MCF 10A (cell line): Measurements from ENCODE around the gene CWC27. TPM values are rescaled to one million over a fixed set of nuclear protein-coding genes. Genes with fewer than 3 reads are reported as not detected.

Source experiments
- BruUV-seq: library from RNA; stranded (reverse); fragments of 400-500 nt; replicated peaks from 2 replicates; lab custom pipeline; 2021; lab: Mats Ljungman, UMichigan
- CTCF ChIA-PET: fragments of 300-600 bp; sonication (Branson Sonifier 250); formaldehyde crosslinking; extraction: SDS; loops from one replicate; lab custom pipeline; 2021; ENCODE audit warnings: antibody characterized with exemption, inconsistent platforms; lab: Yijun Ruan, JAX
- POLR2A ChIA-PET: fragments of 300-600, 350-650 bp; sonication (Branson Sonifier 250); formaldehyde crosslinking; extraction: SDS; loops from one replicate; lab custom pipeline; 2020; ENCODE audit warnings: antibody characterized with exemption, inconsistent platforms; lab: Yijun Ruan, JAX
- DNase-seq: peaks from one replicate; pipeline ENCODE4 v3.0.0-alpha.2; 2018; ENCODE audit not compliant: unreplicated experiment
- H3K27ac Mint-ChIP-seq: one replicate; pipeline ENCODE4 v1.8.0; 2022; ENCODE audit warnings: mild to moderate bottlenecking, low read depth, mixed read lengths; ENCODE audit not compliant: unreplicated experiment
- H3K27me3 Mint-ChIP-seq: one replicate; pipeline ENCODE4 v1.8.0; 2022; ENCODE audit warnings: mixed read lengths; ENCODE audit not compliant: insufficient read depth, unreplicated experiment
- H3K36me3 Mint-ChIP-seq: one replicate; pipeline ENCODE4 v1.8.0; 2022; ENCODE audit warnings: mild to moderate bottlenecking, moderate library complexity, mixed read lengths; ENCODE audit not compliant: insufficient read depth, unreplicated experiment
- H3K4me1 Mint-ChIP-seq: one replicate; pipeline ENCODE4 v1.8.0; 2022; ENCODE audit warnings: mixed read lengths; ENCODE audit not compliant: insufficient read depth, unreplicated experiment
- H3K4me3 Mint-ChIP-seq: one replicate; pipeline ENCODE4 v1.8.0; 2022; ENCODE audit warnings: mild to moderate bottlenecking, moderate library complexity, mixed read lengths; ENCODE audit not compliant: unreplicated experiment
- H3K9me3 Mint-ChIP-seq: one replicate; pipeline ENCODE4 v1.8.0; 2022; ENCODE audit warnings: mixed read lengths; ENCODE audit not compliant: unreplicated experiment
- intact Hi-C: fragments of 100-400 bp; cut with micrococcal nuclease; formaldehyde crosslinking; loops from 2 replicates; pipeline ENCODE4 v1.14.1; 2022
- total RNA-seq: library from RNA; stranded (reverse); gene quantifications from 2 replicates; pipeline ENCODE4 v1.2.3, GENCODE V29; 2022
- TF ChIP-seq, protein P1 (sequence below): fragments of 200-600 bp; IDR thresholded peaks from one replicate; pipeline ENCODE4 v1.8.0; 2022; ENCODE audit warnings: antibody characterized with exemption, mild to moderate bottlenecking; ENCODE audit not compliant: unreplicated experiment

The CWC27 gene
- total RNA-seq, 1 experiment from 2014 or later = 34.2 TPM

DNA sequence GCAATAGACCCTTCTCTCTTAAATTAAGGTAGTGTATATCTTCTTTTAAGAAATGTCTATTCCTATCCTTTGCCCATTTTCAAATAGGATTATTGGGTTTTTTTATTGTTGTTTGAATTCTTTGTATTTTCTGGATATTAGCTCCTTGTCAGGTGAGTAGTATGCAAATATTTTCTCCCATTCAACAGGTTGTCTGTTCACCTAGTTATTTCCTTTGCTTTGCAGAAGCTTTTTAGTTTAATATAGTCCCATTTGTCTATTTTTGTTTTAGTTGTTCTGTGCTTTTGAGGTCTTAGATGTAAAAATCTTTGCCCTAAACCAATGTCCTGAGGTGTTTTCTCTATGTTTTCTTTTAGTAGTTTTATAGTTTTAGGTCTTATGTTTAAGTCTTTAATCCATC lies 104.7 kb downstream of the CWC27 start:
- peaks cover 6% of the 10 kb centered on the region for H3K36me3 Mint-ChIP-seq
- DNase-seq = no peak
- no peaks in the 10 kb centered on the region for H3K9me3 Mint-ChIP-seq
- TF ChIP-seq, protein P1, sequence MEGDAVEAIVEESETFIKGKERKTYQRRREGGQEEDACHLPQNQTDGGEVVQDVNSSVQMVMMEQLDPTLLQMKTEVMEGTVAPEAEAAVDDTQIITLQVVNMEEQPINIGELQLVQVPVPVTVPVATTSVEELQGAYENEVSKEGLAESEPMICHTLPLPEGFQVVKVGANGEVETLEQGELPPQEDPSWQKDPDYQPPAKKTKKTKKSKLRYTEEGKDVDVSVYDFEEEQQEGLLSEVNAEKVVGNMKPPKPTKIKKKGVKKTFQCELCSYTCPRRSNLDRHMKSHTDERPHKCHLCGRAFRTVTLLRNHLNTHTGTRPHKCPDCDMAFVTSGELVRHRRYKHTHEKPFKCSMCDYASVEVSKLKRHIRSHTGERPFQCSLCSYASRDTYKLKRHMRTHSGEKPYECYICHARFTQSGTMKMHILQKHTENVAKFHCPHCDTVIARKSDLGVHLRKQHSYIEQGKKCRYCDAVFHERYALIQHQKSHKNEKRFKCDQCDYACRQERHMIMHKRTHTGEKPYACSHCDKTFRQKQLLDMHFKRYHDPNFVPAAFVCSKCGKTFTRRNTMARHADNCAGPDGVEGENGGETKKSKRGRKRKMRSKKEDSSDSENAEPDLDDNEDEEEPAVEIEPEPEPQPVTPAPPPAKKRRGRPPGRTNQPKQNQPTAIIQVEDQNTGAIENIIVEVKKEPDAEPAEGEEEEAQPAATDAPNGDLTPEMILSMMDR = no peak
- H3K4me3 Mint-ChIP-seq = no peak overlapping the region
- CTCF ChIA-PET = interaction anchor here (0.5 kb wide), 1 partner anchor 556 kb away, joined by 4 read pairs; no protein-coding TSS in a partner anchor
- no peaks in the 10 kb centered on the region for H3K27me3 Mint-ChIP-seq
- no peak overlapping the region for H3K27ac Mint-ChIP-seq
- POLR2A ChIA-PET = interaction anchor here (0.7 kb wide), 1 partner anchor 1842 kb away, joined by 5 read pairs; no protein-coding TSS in a partner anchor
- no peaks in the 10 kb centered on the region for H3K4me1 Mint-ChIP-seq
- intact Hi-C loops = no loop called here
- no TSS peak for BruUV-seq

DNA sequence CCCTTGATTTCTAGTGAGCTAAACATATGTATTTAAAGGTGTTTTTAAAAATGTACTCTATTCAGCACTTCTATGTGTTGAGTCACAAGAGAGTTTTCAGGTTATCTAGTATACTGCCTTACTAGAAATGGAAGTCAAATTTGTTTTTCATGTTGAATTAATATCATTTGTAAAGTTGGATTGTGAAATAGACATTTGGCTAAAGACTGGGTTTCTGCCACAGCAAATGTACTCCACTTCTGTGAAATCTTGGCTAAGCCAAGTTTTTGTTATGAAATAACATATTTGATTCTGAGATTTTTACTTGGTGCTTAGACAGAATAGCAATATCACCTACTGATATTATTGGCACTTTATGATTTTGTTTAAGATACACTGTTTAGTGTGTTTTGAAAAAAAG lies 106.0 kb downstream of the CWC27 start:
- BruUV-seq = no TSS peak
- intact Hi-C loops = no loop called here
- ChIA-PET POLR2A (no interaction called here), CTCF (interaction anchor here (0.6 to 1.0 kb wide), 2 partner anchors 11 to 130 kb away, joined by 3 to 4 read pairs; no protein-coding TSS in a partner anchor)
- TF ChIP-seq, protein P1 = no peak
- Mint-ChIP-seq H3K36me3 (peaks cover 6% of the 10 kb centered on the region), H3K9me3 (no peaks in the 10 kb centered on the region), H3K27me3 (no peaks in the 10 kb centered on the region), H3K4me1 (no peaks in the 10 kb centered on the region), H3K4me3 (no peak overlapping the region), H3K27ac (no peak overlapping the region)
- no peak for DNase-seq

DNA sequence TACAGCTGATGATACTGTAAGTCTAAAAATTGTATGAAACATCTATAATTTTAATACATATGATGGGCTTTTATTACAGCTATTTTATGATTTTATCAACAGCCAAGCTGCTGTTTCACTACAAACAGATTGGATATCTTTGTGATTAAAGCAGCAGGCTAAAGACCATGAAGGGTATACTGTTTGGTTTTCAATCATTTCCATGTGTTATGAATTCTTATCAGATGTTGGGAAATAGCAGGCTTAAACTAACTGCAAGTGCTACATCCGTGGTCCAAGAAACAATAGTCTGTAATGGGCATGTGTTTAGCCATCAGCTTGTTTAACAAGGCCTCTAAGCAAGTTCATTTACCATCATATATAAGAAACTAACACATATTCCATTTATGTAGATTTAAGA lies 107.5 kb downstream of the CWC27 start:
- Mint-ChIP-seq H3K4me3 (no peak overlapping the region), H3K36me3 (peaks cover 6% of the 10 kb centered on the region), H3K4me1 (no peaks in the 10 kb centered on the region), H3K27ac (no peak overlapping the region), H3K9me3 (no peaks in the 10 kb centered on the region), H3K27me3 (no peaks in the 10 kb centered on the region)
- TF ChIP-seq, protein P1 = no peak
- CTCF ChIA-PET = interaction anchor here (0.6 to 1.2 kb wide), 2 partner anchors 8 to 11 kb away, joined by 3 read pairs; no protein-coding TSS in a partner anchor
- no TSS peak for BruUV-seq
- POLR2A ChIA-PET = interaction anchor here (1.0 kb wide), 1 partner anchor 606 kb away, joined by 3 read pairs; the partner anchor contains the start of gene ADAMTS6
- intact Hi-C loops = no loop called here
- DNase-seq = no peak

DNA sequence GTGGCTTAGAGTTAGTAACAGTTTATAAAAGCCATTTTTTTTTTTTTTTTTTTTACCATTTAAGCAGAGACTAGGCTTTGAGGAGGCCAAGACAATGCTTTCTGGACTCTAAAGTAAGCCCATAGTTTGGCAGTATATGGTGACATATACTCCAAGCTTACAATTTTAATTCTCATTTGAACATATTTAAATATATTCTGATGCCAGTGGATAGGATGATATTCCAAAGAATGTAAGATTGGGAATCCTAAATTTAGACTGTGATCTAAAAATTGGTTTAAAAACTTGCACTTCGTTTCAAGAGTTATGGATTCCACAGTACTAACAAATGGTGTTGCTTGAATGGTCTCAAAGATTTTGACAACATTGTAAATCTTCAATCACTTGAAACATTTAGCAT lies 112.1 kb downstream of the CWC27 start:
- DNase-seq = no peak
- intact Hi-C loops = no loop called here
- no TSS peak for BruUV-seq
- TF ChIP-seq, protein P1 = no peak
- H3K9me3 Mint-ChIP-seq = no peaks in the 10 kb centered on the region
- H3K4me1 Mint-ChIP-seq = no peaks in the 10 kb centered on the region
- H3K4me3 Mint-ChIP-seq = no peak overlapping the region
- POLR2A ChIA-PET = no interaction called here
- H3K36me3 Mint-ChIP-seq = no peaks in the 10 kb centered on the region
- CTCF ChIA-PET = no interaction called here
- no peak overlapping the region for H3K27ac Mint-ChIP-seq
- H3K27me3 Mint-ChIP-seq = no peaks in the 10 kb centered on the region
